Measurements from ENCODE around the gene GPR153. TPM values are rescaled to one million over a fixed set of nuclear protein-coding genes. Genes with fewer than 3 reads are reported as not detected.
A peak's percentile ranks its signal among the peaks of the same experiment; 100 is the strongest.

Gene GPR153
- total and polyA plus RNA-seq, 12 donors = 1.8 to 8.5 (median 3.6) TPM

DNA sequence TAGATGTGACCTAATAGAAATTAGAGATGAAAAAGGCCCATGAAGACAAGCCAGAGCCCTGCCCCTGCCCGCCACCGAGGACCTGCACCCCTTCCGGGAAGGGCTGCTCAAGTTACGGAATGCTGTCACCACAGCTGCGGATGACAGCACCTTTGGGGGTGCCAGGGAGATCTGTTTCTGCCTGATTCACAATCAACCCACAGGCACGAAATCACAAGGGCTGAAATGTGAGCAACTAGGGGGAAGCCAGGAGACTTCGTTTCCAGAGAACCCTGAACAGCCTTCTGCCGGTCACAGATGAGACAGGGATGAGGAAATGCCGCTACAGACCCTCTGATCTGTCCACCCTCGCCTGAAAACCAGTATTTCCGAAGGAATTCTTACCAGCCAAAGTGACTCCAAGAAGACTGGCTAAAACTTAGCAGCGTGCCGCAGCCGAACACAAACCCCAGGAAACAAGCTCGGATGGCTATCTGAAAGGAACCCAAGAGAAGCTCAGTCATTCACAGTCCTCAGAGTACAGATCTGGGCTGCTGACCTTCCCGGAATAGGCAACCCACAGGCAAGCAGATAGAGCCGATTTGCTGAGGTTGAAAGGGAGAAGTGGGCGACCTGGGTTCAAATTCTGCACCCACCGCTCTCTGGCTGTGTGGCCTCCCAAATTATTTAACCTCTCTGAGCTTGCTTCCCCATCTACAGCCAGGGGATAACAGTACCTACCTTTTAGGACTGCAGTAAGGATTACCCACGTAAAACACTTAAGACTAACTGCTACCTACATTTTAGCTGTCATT is 26.2 kb downstream of the GPR153 start:
- Histone ChIP-seq H3K4me1 (peaks cover 8 to 45% (median 34%) of the 10 kb centered on the region in 9 donors), H3K4me3 (peak overlapping the region; percentile 50 to 96 (median 82)), H3K9me3 (no peaks in the 10 kb centered on the region), H3K36me3 (peaks cover 0 to 49% (median 17%) of the 10 kb centered on the region in 9 donors), H3K27ac (peak overlapping the region in 7 of 10 donors; percentile 64 to 83 (median 75)), H3K27me3 (peaks cover 0 to 15% (median 6%) of the 10 kb centered on the region in 7 donors)
- DNase-seq = no peak
- WGBS, 2 donors = 41 to 44% methylated on average over 20 of the region's 20 CpGs
- ATAC-seq = peak in 1 of 8 donors; percentile 17
- intact Hi-C loops (cut with DNase I) = loop anchor here in 5 of 10 donors (5.0 kb wide), 3 partner anchors 32 to 158 kb away; partner anchors contain the start of genes RPL22 (in 4 of the 5) and ACOT7 (in 1 of the 5)
- no peak for TF ChIP-seq CTCF (IDR thresholded peaks at IDR 0.05)

- H3K4me3 ChIP-seq = no peak overlapping the region
- H3K36me3 ChIP-seq = peaks cover 0 to 62% (median 25%) of the 10 kb centered on the region in 9 donors
- 30 to 42% methylated on average over 1 of the region's 1 CpG for WGBS, 2 donors
- H3K27ac ChIP-seq = peak overlapping the region in 7 of 10 donors; percentile 13 to 82 (median 64)
- peaks cover 8 to 45% (median 34%) of the 10 kb centered on the region in 9 donors for H3K4me1 ChIP-seq
- peaks cover 0 to 1% (median 0%) of the 10 kb centered on the region in 7 donors for H3K27me3 ChIP-seq
- ATAC-seq (peak in 1 of 8 donors; percentile 12), DNase-seq (no peak)
- intact Hi-C loops (cut with DNase I) = no loop called here
- H3K9me3 ChIP-seq = no peaks in the 10 kb centered on the region
- TF ChIP-seq CTCF (IDR thresholded peaks at IDR 0.05) = no peak
Measured at GRCh38 chr1:6233376-6233775, 27.5 kb downstream of the GPR153 start.

GRCh38 chr1:6225651-6226050 is 35.2 kb downstream of the GPR153 start:
- intact Hi-C loops (cut with DNase I) = no loop called here
- ATAC-seq (no peak), DNase-seq (no peak)
- Histone ChIP-seq H3K27me3 (no peaks in the 10 kb centered on the region), H3K4me3 (no peak overlapping the region), H3K27ac (peak overlapping the region in 3 of 10 donors; percentile 66 to 85 (median 78)), H3K36me3 (peaks cover 0 to 89% (median 54%) of the 10 kb centered on the region in 9 donors), H3K9me3 (no peaks in the 10 kb centered on the region), H3K4me1 (peaks cover 16 to 47% (median 36%) of the 10 kb centered on the region in 9 donors)
- TF ChIP-seq CTCF (IDR thresholded peaks at IDR 0.05) = no peak
- 72 to 80% methylated on average over 8 of the region's 8 CpGs for WGBS, 2 donors

GRCh38 chr1:6224718-6225117 is 36.2 kb downstream of the GPR153 start:
- H3K27me3 ChIP-seq = no peaks in the 10 kb centered on the region
- WGBS, 2 donors = 59 to 70% methylated on average over 15 of the region's 15 CpGs
- intact Hi-C loops (cut with DNase I) = no loop called here
- DNase-seq (no peak), ATAC-seq (peak in 3 of 8 donors; percentile 3 to 25 (median 9))
- TF ChIP-seq CTCF (IDR thresholded peaks at IDR 0.05) = no peak
- peak overlapping the region in 8 of 10 donors; percentile 14 to 85 (median 45) for H3K27ac ChIP-seq
- H3K9me3 ChIP-seq = no peaks in the 10 kb centered on the region
- H3K4me3 ChIP-seq = no peak overlapping the region
- H3K4me1 ChIP-seq = peaks cover 16 to 47% (median 36%) of the 10 kb centered on the region in 9 donors
- H3K36me3 ChIP-seq = peaks cover 0 to 88% (median 47%) of the 10 kb centered on the region in 9 donors
